Activated CD4-positive, alpha-beta memory T cell treated with anti-CD3 and anti-CD28 coated beads for 36 hours (primary cell): ENCODE results near the gene PCDHGB3. TPM values are rescaled to one million over a fixed set of nuclear protein-coding genes. Genes with fewer than 3 reads are reported as not detected.
"Not testable (repeated sequence)": the region's sequence is repeated elsewhere in the genome, so short reads cannot be mapped to it uniquely, and the experiment has no call there.

ENCODE experiments used
- CTCF ChIA-PET: fragments of 350-600 bp; sonication (Branson Sonifier 250); formaldehyde crosslinking; loops from one replicate; lab custom pipeline; 2021; ENCODE audit warnings: antibody characterized with exemption, inconsistent platforms; lab: Charles Lee
- POLR2A ChIA-PET: fragments of 350-600 bp; sonication (Branson Sonifier 250); formaldehyde crosslinking; loops from one replicate; lab custom pipeline; 2021; ENCODE audit warnings: antibody characterized with exemption; lab: Charles Lee
- DNase-seq: peaks from one replicate; pipeline ENCODE4 v3.0.0-alpha.2; 2020
- H3K27ac Mint-ChIP-seq: one replicate; pipeline ENCODE4 v1.8.0; 2021; ENCODE audit warnings: mixed read lengths
- H3K27me3 Mint-ChIP-seq: one replicate; pipeline ENCODE4 v1.8.0; 2021; ENCODE audit warnings: mixed read lengths
- H3K36me3 Mint-ChIP-seq: one replicate; pipeline ENCODE4 v1.8.0; 2021; ENCODE audit warnings: mixed read lengths
- H3K4me1 Mint-ChIP-seq: one replicate; pipeline ENCODE4 v1.8.0; 2021; ENCODE audit warnings: low read depth, mixed read lengths
- H3K4me3 Mint-ChIP-seq: one replicate; pipeline ENCODE4 v1.8.0; 2021; ENCODE audit warnings: mild to moderate bottlenecking, mixed read lengths
- H3K9me3 Mint-ChIP-seq: one replicate; pipeline ENCODE4 v1.8.0; 2021; ENCODE audit warnings: mixed read lengths
- intact Hi-C: fragments of 100-400 bp; cut with micrococcal nuclease; formaldehyde crosslinking; loops from one replicate; pipeline ENCODE4 v1.15.1; 2023
- total RNA-seq, 2 experiments: library from RNA; stranded (reverse); gene quantifications; one replicate each; pipeline ENCODE4 v1.2.3, GENCODE V29; 2021

Gene PCDHGB3
- under 1 TPM in 1 of 2 experiments, not detected in 1; 0.10 TPM for total RNA-seq

DNA sequence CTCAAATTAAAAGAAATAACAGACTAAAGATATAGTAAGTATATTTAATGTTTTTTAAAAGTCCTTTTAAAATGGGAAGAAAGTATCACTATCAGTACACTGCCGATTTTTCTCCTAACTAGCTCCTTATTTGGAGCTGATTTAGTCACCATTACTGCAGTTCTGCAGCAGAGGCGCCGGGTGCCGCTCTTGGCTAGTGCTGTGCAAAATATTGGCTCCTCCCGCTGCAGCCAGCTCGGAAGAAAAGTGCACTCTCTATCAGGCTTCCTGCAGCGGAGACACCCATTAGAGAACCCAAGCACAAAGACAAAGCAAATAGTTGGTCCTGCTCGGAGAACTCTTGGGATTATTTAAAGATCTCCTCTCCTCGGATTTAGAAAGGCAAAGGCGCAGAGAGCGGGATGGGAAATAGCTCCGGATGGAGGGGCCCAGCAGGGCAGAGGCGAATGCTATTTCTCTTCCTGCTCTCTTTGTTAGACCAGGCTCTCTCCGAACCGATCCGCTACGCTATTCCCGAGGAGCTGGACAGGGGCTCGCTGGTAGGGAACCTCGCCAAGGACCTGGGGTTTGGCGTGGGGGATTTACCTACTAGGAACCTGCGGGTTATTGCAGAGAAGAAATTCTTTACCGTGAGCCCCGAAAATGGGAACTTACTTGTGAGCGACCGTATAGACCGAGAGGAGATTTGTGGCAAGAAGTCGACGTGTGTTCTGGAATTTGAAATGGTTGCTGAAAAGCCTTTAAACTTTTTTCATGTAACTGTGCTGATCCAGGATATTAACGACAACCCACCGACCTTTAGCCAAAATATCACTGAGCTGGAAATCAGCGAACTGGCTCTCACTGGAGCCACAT is at the start of gene PCDHGB3:
PCDHGB3 (plus strand) TSS at position 249 of the 855 bp plus-strand sequence; CDS start at position 402, 153 bp downstream.
- Mint-ChIP-seq H3K9me3 (peaks cover 30% of the 10 kb centered on the region), H3K4me1 (peaks cover 5% of the 10 kb centered on the region), H3K27me3 (peaks cover 48% of the 10 kb centered on the region), H3K27ac (no peak within 1 kb of the TSS), H3K36me3 (peaks cover 28% of the 10 kb centered on the region), H3K4me3 (peak within 1 kb of the TSS; percentile 68)
- intact Hi-C loops = loop anchor here (10.0 kb wide), 1 partner anchor 45 kb away; the partner anchor contains the start of genes PCDHGA10 and PCDHGB7
- CTCF ChIA-PET = interaction anchor here (0.7 to 2.8 kb wide), 20 partner anchors 10 to 197 kb away, joined by 3 to 25 read pairs (median 4); partner anchors contain the start of genes PCDHB9, PCDHGA10, PCDHGA12 and PCDHGB2
- POLR2A ChIA-PET = interaction anchor here (0.7 kb wide), 1 partner anchor 194 kb away, joined by 3 read pairs; no protein-coding TSS in a partner anchor
- peak; percentile 55 for DNase-seq

DNA sequence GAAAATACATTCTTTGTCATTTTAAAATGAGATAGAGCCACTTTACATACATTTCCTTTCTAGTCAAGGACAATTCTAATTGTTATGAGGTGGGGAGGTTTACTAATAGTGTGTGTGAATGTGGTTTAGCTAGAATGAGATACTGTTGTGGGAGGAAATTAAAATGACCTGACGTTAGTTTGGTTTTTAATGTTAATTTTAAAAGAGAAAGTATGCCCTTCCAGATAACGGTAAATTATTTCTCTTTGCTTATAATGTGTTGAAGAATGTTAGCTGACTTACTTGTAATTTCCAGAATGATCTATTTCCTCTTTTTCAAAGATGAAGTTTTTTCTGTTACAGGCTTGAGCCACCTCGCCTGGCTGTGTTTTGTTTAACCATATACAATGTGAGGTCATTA is 47.8 kb upstream of the PCDHGB3 start:
- Mint-ChIP-seq H3K4me1 (peaks cover 32% of the 10 kb centered on the region), H3K9me3 (peaks cover 49% of the 10 kb centered on the region), H3K36me3 (peaks cover 41% of the 10 kb centered on the region), H3K27ac (no peak overlapping the region), H3K27me3 (peaks cover 6% of the 10 kb centered on the region), H3K4me3 (no peak overlapping the region)
- ChIA-PET CTCF (interaction anchor here (1.0 kb wide), 1 partner anchor 245 kb away, joined by 3 read pairs; no protein-coding TSS in a partner anchor), POLR2A (interaction anchor here (0.6 kb wide), 1 partner anchor 733 kb away, joined by 3 read pairs; no protein-coding TSS in a partner anchor)
- no peak for DNase-seq
- intact Hi-C loops = loop anchor here (5.0 to 10.0 kb wide), 2 partner anchors 620 to 643 kb away; partner anchors contain the start of genes RNF14 and ZMAT2

GRCh38 chr5:141326088-141326854 is 43.8 kb upstream of the PCDHGB3 start:
- Mint-ChIP-seq H3K27me3 (peaks cover 25% of the 10 kb centered on the region), H3K4me1 (peaks cover 9% of the 10 kb centered on the region), H3K4me3 (peak overlapping the region; percentile 82), H3K27ac (peak overlapping the region; percentile 28), H3K9me3 (peaks cover 30% of the 10 kb centered on the region), H3K36me3 (peaks cover 17% of the 10 kb centered on the region)
- CTCF ChIA-PET = interaction anchor here (1.1 to 1.8 kb wide), 3 partner anchors 198 to 238 kb away, joined by 4 to 6 read pairs (median 5); no protein-coding TSS in a partner anchor
- DNase-seq = peak; percentile 82
- POLR2A ChIA-PET = no interaction called here
- intact Hi-C loops = loop anchor here (1.0 to 10.0 kb wide), 3 partner anchors 87 to 639 kb away; partner anchors contain the start of genes PCDHGA10 and RNF14

DNA sequence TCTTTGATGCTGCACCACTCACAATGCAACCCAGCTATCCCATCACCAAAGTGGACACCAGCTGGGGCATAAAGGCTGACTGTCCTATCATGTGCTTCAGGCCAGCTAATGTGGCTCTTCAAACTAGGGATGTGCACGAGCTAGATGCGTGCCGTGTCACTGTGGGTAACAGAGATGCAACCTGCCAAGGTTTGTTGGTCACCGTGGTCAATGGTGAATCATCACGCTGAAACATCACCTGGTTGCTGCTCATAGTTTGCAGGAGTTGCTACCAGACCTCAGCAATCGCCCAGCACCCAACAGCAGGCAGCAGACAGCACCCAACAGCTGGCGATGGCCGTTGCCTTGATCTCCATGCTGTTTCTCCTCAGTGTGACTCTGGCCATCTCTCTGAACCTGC is 41.8 kb upstream of the PCDHGB3 start:
- Mint-ChIP-seq H3K36me3 (peaks cover 20% of the 10 kb centered on the region), H3K9me3 (peaks cover 30% of the 10 kb centered on the region), H3K4me3 (no peak overlapping the region), H3K27ac (no peak overlapping the region), H3K27me3 (peaks cover 34% of the 10 kb centered on the region), H3K4me1 (peaks cover 9% of the 10 kb centered on the region)
- ChIA-PET POLR2A (interaction anchor here (1.2 kb wide), 1 partner anchor 8 kb away, joined by 3 read pairs; the partner anchor contains the start of gene TAF7), CTCF (interaction anchor here (0.7 to 4.2 kb wide), 6 partner anchors 8 to 236 kb away, joined by 3 to 27 read pairs (median 4); partner anchors contain the start of genes PCDHGA10, PCDHGB1 and TAF7)
- intact Hi-C loops = loop anchor here (10.0 kb wide), 1 partner anchor 637 kb away; the partner anchor contains the start of gene RNF14
- no peak for DNase-seq

DNA sequence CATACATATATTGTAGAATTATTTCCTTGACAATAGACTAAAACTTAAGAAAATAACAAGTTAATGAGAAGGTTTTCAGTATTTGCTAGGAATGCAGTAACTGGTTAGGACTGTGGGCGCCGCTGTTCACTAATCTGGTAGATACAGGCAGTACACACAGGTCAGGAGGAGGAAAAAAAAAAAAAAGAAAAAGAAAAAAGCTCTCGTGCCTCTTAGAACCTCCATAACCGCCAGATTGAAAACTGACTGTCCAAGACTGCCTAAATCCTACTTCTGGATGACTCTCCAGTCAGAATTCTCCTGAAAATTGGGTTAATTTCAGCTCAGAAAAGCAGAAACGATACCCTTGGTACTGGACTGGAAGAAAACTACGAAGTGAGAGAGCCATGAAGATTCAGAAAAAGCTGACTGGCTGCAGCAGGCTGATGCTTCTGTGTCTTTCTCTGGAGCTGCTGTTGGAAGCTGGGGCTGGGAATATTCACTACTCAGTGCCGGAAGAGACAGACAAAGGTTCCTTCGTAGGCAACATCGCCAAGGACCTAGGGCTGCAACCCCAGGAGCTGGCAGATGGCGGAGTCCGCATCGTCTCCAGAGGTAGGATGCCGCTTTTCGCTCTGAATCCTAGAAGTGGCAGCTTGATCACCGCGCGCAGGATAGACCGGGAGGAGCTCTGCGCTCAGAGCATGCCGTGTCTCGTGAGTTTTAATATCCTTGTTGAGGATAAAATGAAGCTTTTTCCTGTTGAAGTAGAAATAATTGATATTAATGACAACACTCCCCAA is 39.6 kb upstream of the PCDHGB3 start, which contains the start of gene PCDHGA1:
PCDHGA1 (plus strand) TSS at position 216 of the 782 bp plus-strand sequence.
- H3K27me3 Mint-ChIP-seq = peaks cover 46% of the 10 kb centered on the region
- no peak within 1 kb of the TSS for H3K4me3 Mint-ChIP-seq
- H3K27ac Mint-ChIP-seq = no peak within 1 kb of the TSS
- peak; percentile 24 for DNase-seq
- POLR2A ChIA-PET = interaction anchor here (0.7 kb wide), 1 partner anchor 929 kb away, joined by 5 read pairs; the partner anchor contains the start of gene ANKHD1
- intact Hi-C loops = no loop called here
- peaks cover 29% of the 10 kb centered on the region for H3K36me3 Mint-ChIP-seq
- H3K9me3 Mint-ChIP-seq = peaks cover 37% of the 10 kb centered on the region
- CTCF ChIA-PET = interaction anchor here (0.7 to 4.2 kb wide), 9 partner anchors 9 to 492 kb away, joined by 3 to 27 read pairs (median 5); partner anchors contain the start of genes PCDHB14, PCDHGA2, PCDHGB1 and TAF7
- peaks cover 9% of the 10 kb centered on the region for H3K4me1 Mint-ChIP-seq

- POLR2A ChIA-PET = not testable (repeated sequence)
Observed at GRCh38 chr5:141332571-141332970, 37.5 kb upstream of the PCDHGB3 start.

DNA sequence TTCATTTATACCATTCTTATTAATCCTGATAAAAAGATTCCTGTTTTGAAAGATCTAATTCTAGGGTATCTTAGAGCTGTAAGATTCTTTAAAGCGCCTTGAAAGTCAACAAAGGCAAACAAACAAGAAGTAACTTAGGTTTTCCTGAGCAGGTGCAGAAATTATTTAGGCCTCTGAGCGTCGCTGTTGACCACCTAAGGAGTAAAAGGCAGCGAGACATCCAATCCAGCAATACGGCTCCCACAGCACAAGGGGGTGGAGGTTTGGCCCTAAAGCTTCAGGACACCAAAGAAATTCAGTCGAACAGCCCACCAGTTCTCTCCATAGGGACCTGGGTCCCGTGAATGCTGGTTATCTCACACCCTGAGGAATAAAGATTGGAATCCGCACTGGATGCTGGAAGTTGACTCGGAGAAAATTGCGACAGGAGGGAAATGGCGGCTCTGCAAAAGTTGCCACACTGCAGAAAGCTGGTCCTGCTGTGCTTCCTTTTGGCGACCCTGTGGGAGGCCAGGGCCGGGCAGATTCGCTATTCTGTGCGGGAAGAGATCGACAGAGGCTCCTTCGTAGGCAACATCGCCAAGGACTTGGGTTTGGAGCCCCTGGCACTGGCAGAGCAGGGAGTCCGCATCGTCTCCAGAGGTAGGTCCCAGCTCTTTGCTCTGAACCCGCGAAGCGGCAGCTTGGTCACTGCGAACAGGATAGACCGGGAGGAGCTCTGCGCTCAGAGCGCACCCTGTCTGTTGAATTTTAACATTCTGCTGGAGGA is 31.3 kb upstream of the PCDHGB3 start, which contains the start of gene PCDHGA2:
PCDHGA2 (plus strand) TSS at position 223 of the 769 bp plus-strand sequence.
- DNase-seq = no peak
- Mint-ChIP-seq H3K36me3 (peaks cover 32% of the 10 kb centered on the region), H3K9me3 (peaks cover 50% of the 10 kb centered on the region), H3K4me1 (no peaks in the 10 kb centered on the region), H3K4me3 (no peak within 1 kb of the TSS), H3K27me3 (peaks cover 55% of the 10 kb centered on the region), H3K27ac (no peak within 1 kb of the TSS)
- intact Hi-C loops = no loop called here
- POLR2A ChIA-PET = no interaction called here
- CTCF ChIA-PET = interaction anchor here (0.8 to 1.8 kb wide), 6 partner anchors 8 to 225 kb away, joined by 3 to 6 read pairs (median 4); partner anchors contain the start of genes PCDHGA1 and TAF7

More at GRCh38 chr5:141332571-141332970, 37.5 kb upstream of the PCDHGB3 start:
- Mint-ChIP-seq H3K27me3 (peaks cover 45% of the 10 kb centered on the region), H3K36me3 (peaks cover 29% of the 10 kb centered on the region), H3K9me3 (peaks cover 37% of the 10 kb centered on the region)
- intact Hi-C loops, DNase-seq, H3K4me1 Mint-ChIP-seq, H3K27ac Mint-ChIP-seq, H3K4me3 Mint-ChIP-seq: not testable (repeated sequence)
- CTCF ChIA-PET = interaction anchor here (1.8 kb wide), 1 partner anchor 18 kb away, joined by 9 read pairs; the partner anchor contains the start of gene PCDHGB1

- CTCF ChIA-PET, DNase-seq, H3K4me3 Mint-ChIP-seq, POLR2A ChIA-PET, intact Hi-C loops, H3K27ac Mint-ChIP-seq, H3K4me1 Mint-ChIP-seq: not testable (repeated sequence)
- peaks cover 56% of the 10 kb centered on the region for H3K27me3 Mint-ChIP-seq
- peaks cover 29% of the 10 kb centered on the region for H3K36me3 Mint-ChIP-seq
- peaks cover 58% of the 10 kb centered on the region for H3K9me3 Mint-ChIP-seq
Observed at GRCh38 chr5:141340781-141341354, 29.2 kb upstream of the PCDHGB3 start.

DNA sequence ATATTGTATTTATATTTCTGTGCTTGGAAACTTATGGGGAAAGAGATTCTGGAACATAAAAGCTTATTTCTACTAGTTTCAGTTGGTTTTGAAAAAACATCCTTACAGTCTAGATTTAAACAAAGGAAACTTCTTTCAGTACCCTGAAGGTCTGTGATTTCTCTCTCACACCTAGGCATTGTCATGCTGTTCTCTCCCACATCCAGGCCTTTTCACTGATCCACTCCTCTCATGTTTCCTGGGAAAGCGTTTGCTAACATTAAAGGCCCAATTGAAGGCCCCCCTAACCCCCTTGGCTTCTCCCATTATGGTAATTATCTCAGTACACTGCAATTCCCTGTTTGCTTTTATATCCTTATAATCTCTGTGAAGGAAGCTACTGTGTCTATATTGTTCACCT is 27.3 kb upstream of the PCDHGB3 start:
- intact Hi-C loops = no loop called here
- H3K27ac Mint-ChIP-seq = no peak overlapping the region
- peaks cover 51% of the 10 kb centered on the region for H3K9me3 Mint-ChIP-seq
- peaks cover 47% of the 10 kb centered on the region for H3K27me3 Mint-ChIP-seq
- H3K36me3 Mint-ChIP-seq = peaks cover 27% of the 10 kb centered on the region
- CTCF ChIA-PET = interaction anchor here (1.0 to 1.6 kb wide), 3 partner anchors 14 to 215 kb away, joined by 3 to 4 read pairs (median 4); no protein-coding TSS in a partner anchor
- no peak overlapping the region for H3K4me3 Mint-ChIP-seq
- H3K4me1 Mint-ChIP-seq = no peaks in the 10 kb centered on the region
- DNase-seq = no peak
- POLR2A ChIA-PET = no interaction called here
